ENCODE measurements around the gene FAM83B. TPM values are rescaled to one million over a fixed set of nuclear protein-coding genes. Genes with fewer than 3 reads are reported as not detected.

Gene FAM83B
- polyA plus RNA-seq, 2 of the 4 experiments (the other 2 are of a cell fraction): 0.03 to 0.09 TPM

DNA sequence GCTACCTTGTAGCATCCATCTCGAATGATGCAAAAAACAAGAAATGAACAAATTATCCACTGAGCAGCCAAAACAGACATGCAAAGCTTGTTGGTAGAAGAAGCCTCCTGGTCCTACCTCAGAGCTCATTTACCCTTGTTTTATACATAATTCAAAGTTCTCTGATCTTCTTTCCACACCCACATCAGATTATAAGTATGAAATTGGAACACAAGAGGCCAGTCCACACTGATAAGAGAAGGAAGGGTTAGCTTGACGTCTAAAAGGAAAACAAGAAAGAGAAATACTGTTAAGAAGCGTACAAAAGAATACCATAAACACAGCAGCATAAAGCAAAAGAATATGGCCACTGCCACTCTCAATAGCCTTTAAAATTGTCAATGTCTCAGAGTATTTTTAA, 49.7 kb downstream of the FAM83B start:
- WGBS (ENCODE audit: missing lambda C conversion rate): 43% methylated on average over 3 of the region's 3 CpGs
- Histone ChIP-seq H3K4me3 (no peak overlapping the region), H3K4me1 (no peaks in the 10 kb centered on the region), H3K9me3 (no peaks in the 10 kb centered on the region), H3K4me2 (no peak overlapping the region), H3K27ac (no peak overlapping the region)
- no peak for TF ChIP-seq ZSCAN20 (CRISPR knock-in tag; IDR thresholded peaks at IDR 0.05)
- TF ChIP-seq CBX8 (IDR thresholded peaks at IDR 0.05): no peak
- no peak for TF ChIP-seq CBX2 (IDR thresholded peaks at IDR 0.05; ENCODE audit: borderline replicate concordance, low read depth)
- TF ChIP-seq, protein P1, sequence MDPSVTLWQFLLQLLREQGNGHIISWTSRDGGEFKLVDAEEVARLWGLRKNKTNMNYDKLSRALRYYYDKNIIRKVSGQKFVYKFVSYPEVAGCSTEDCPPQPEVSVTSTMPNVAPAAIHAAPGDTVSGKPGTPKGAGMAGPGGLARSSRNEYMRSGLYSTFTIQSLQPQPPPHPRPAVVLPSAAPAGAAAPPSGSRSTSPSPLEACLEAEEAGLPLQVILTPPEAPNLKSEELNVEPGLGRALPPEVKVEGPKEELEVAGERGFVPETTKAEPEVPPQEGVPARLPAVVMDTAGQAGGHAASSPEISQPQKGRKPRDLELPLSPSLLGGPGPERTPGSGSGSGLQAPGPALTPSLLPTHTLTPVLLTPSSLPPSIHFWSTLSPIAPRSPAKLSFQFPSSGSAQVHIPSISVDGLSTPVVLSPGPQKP (IDR thresholded peaks at IDR 0.05; ENCODE audit: low read depth, low read length): no peak
- TF ChIP-seq, protein P2, sequence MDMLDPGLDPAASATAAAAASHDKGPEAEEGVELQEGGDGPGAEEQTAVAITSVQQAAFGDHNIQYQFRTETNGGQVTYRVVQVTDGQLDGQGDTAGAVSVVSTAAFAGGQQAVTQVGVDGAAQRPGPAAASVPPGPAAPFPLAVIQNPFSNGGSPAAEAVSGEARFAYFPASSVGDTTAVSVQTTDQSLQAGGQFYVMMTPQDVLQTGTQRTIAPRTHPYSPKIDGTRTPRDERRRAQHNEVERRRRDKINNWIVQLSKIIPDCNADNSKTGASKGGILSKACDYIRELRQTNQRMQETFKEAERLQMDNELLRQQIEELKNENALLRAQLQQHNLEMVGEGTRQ (IDR thresholded peaks at IDR 0.05): no peak
- no peak for TF ChIP-seq GATA3 (IDR thresholded peaks at IDR 0.05; ENCODE audit: borderline replicate concordance)
- TF ChIP-seq TP53 (CRISPR knock-in tag; IDR thresholded peaks at IDR 0.05): no peak
- TF ChIP-seq FOXS1 (CRISPR knock-in tag; IDR thresholded peaks at IDR 0.05): no peak
- no peak for TF ChIP-seq JUN (IDR thresholded peaks at IDR 0.05)
- no peak for TF ChIP-seq BHLHE40 (IDR thresholded peaks at IDR 0.05; ENCODE audit: low read depth, low read length)
- no peak for TF ChIP-seq RAD21 (conservative IDR thresholded peaks at IDR 0.05 in 1 of 2, IDR thresholded peaks at IDR 0.05 in 1 of 2)
- no peak for TF ChIP-seq MAZ (IDR thresholded peaks at IDR 0.05; ENCODE audit: borderline replicate concordance, low read depth, low read length)
- no peak for DNase-seq (ENCODE audit: low read depth in 1 of 2, low spot score in 1 of 2)
- ChIA-PET POLR2A (no interaction called here), CTCF (no interaction called here)
- no peak for ATAC-seq
- no peak for FAIRE-seq

DNA sequence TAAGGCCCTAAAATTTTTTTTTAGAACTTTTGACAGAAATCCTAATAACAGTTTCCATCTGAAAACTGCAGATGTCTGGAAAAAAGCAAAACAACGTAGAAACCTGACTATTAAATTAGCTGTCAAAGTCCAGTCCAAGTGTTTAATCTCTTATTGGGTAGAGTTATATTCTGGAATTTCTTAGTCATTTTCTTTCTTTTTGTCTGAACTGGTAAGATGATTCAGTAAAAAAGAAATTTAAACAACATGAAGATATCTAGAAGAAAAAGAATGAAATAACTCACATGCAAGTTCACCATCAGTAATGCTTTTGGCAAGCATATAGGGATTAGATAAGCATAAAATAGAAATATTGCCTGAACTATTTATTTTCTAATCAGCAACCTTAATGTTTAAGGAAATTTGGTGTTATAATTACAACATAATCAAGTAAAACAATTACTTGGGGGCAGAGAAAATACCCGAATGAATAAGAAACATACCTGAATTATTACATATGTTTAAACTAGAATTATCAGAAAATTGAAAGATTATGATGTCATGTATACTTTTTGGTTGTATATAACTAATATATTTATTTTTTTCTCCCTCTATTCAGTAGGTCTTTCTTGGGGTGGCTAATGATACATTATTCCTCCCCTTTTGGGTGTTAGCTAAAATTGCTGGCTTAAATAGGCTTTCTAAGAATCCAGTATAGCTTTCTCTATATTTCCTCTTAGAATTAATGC, 51.1 kb downstream of the FAM83B start:
- H3K9me3 ChIP-seq: no peaks in the 10 kb centered on the region
- no peak for FAIRE-seq
- DNase-seq (ENCODE audit: low read depth in 1 of 2, low spot score in 1 of 2): no peak
- TF ChIP-seq TFCP2L1 (CRISPR knock-in tag; IDR thresholded peaks at IDR 0.05) (no peak), HOXB5 (CRISPR knock-in tag; IDR thresholded peaks at IDR 0.05) (no peak), RAD21 (conservative IDR thresholded peaks at IDR 0.05 in 1 of 2, IDR thresholded peaks at IDR 0.05 in 1 of 2) (no peak), SREBF2 (IDR thresholded peaks at IDR 0.05) (no peak), CHD2 (IDR thresholded peaks at IDR 0.05; ENCODE audit: low read length, partially characterized antibody) (no peak), MAFK (IDR thresholded peaks at IDR 0.05; ENCODE audit: partially characterized antibody) (no peak)
- TF ChIP-seq, protein P3, sequence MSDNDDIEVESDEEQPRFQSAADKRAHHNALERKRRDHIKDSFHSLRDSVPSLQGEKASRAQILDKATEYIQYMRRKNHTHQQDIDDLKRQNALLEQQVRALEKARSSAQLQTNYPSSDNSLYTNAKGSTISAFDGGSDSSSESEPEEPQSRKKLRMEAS (IDR thresholded peaks at IDR 0.05): no peak
- TF ChIP-seq, protein P2 (IDR thresholded peaks at IDR 0.05): no peak
- TF ChIP-seq, protein P4, sequence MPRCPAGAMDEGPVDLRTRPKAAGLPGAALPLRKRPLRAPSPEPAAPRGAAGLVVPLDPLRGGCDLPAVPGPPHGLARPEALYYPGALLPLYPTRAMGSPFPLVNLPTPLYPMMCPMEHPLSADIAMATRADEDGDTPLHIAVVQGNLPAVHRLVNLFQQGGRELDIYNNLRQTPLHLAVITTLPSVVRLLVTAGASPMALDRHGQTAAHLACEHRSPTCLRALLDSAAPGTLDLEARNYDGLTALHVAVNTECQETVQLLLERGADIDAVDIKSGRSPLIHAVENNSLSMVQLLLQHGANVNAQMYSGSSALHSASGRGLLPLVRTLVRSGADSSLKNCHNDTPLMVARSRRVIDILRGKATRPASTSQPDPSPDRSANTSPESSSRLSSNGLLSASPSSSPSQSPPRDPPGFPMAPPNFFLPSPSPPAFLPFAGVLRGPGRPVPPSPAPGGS (IDR thresholded peaks at IDR 0.05): no peak
- TF ChIP-seq, protein P5, sequence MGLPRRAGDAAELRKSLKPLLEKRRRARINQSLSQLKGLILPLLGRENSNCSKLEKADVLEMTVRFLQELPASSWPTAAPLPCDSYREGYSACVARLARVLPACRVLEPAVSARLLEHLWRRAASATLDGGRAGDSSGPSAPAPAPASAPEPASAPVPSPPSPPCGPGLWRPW (IDR thresholded peaks at IDR 0.05): no peak
- TF ChIP-seq, protein P6, sequence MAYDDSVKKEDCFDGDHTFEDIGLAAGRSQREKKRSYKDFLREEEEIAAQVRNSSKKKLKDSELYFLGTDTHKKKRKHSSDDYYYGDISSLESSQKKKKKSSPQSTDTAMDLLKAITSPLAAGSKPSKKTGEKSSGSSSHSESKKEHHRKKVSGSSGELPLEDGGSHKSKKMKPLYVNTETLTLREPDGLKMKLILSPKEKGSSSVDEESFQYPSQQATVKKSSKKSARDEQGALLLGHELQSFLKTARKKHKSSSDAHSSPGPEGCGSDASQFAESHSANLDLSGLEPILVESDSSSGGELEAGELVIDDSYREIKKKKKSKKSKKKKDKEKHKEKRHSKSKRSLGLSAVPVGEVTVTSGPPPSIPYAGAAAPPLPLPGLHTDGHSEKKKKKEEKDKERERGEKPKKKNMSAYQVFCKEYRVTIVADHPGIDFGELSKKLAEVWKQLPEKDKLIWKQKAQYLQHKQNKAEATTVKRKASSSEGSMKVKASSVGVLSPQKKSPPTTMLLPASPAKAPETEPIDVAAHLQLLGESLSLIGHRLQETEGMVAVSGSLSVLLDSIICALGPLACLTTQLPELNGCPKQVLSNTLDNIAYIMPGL (CRISPR knock-in tag; IDR thresholded peaks at IDR 0.05; ENCODE audit: borderline replicate concordance): no peak
- TF ChIP-seq, protein P1 (IDR thresholded peaks at IDR 0.05; ENCODE audit: low read depth, low read length): no peak
- no peak overlapping the region for H3K4me2 ChIP-seq
- WGBS (ENCODE audit: missing lambda C conversion rate): 41% methylated on average over 2 of the region's 2 CpGs
- H3K4me3 ChIP-seq: no peak overlapping the region
- ATAC-seq: no peak
- CTCF ChIA-PET: no interaction called here
- POLR2A ChIA-PET: no interaction called here
- no peak overlapping the region for H3K27ac ChIP-seq
- no peaks in the 10 kb centered on the region for H3K4me1 ChIP-seq

Data from A549 (cell line).